HG03025 (cell line): Measurements from ENCODE around the gene ARAP2.

Experiments used
- ATAC-seq: cut with Tn5 transposase; IDR thresholded peaks from one replicate; pipeline ENCODE4 v1.9.1; 2021; ENCODE audit warnings: mild to moderate bottlenecking, moderate library complexity; ENCODE audit not compliant: unreplicated experiment, low FRiP score

ARAP2 gene

DNA sequence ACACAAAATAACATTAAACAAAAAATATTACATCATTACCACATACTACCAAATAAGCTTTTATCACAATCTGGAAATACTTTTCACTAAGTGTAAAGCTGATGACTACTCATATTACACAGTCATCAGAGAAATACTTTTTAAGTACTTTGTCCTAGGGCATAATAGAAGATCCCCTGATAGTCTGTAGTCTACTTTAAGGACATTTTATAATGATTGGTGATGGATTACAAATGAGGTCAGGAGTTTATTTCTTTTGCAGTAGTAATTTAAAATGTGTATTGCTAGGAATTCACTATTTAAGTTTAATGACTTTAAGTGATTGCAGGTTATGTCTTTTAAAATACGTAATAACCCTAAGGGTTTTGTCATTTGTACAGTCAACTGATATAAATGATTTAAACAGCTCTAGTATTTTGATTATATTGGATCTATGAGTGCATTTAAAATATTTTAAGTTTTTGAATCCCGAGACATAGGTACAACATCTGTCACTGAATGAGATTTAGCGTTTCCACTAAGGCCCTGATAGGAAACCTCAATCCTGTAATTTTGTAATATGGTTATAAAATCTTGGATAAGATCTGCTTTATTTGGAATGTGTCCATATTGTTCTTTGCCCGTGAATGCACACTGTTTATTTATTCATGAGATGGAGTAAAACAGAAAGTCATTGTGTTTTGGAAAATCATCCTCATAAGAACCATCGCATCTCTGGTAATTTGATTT is 189.5 kb downstream of the ARAP2 start:
- no peak for ATAC-seq

GRCh38 chr4:36053930-36054329 is 190.4 kb downstream of the ARAP2 start:
- no peak for ATAC-seq

DNA sequence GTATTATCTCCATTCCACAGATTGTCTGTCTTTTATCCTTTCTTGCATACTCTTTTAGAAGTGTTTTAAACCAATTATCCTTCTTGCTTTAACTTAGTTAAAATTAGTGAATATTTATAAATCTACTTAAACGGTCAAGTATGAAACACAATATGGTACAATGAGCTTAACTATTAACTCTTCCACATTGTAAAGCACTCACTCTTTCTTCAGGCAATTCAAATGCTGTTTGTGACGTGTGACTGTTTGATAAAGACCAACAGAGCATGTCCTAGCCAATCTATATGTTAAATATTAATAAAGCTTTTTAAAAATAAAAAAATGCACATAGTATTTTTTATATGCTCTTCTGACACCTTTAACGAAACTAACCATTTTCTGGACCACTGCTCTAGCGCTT is 192.7 kb downstream of the ARAP2 start:
- no peak for ATAC-seq

DNA sequence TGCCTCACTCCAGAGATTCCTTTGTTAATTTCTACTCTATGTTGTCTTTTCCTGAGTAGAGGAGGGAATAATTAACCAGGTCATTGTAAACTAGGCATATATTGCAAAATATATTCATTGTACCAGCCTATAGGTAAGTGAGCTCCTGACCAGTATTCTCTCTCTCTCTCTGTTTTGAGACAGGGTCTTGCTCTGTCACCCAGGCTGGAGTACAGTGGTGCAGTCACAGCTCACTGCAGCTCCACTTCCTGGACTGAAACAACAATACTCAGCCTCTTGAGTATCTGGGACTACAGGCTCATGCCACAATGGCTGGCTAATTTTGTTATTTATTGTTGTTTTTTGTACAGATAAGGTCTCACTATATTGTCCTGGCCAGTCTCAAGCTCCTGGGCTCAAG is 198.3 kb downstream of the ARAP2 start:
- ATAC-seq = no peak

- no peak for ATAC-seq
Observed at GRCh38 chr4:36043901-36044300, 200.4 kb downstream of the ARAP2 start.

DNA sequence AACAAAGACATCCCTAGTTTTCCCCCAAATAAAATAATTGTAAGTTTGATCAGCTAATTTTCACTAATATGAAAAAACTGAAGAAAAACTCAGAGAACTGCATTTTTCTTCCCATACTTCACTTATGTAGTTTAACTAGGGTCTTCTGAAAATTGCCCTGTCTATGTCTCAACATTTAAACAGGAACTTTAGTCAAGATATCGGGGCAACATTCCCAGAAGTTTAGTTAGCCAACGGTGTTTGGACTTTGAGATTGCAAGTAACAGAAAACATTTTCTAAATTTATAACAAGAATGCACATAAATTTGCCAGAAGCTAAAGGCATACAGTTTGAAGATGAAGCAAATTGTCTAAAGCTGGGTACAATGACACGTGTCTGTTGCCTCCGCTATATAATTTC is 201.1 kb downstream of the ARAP2 start:
- no peak for ATAC-seq

GRCh38 chr4:36042122-36042970 is 202.0 kb downstream of the ARAP2 start:
- ATAC-seq = no peak

DNA sequence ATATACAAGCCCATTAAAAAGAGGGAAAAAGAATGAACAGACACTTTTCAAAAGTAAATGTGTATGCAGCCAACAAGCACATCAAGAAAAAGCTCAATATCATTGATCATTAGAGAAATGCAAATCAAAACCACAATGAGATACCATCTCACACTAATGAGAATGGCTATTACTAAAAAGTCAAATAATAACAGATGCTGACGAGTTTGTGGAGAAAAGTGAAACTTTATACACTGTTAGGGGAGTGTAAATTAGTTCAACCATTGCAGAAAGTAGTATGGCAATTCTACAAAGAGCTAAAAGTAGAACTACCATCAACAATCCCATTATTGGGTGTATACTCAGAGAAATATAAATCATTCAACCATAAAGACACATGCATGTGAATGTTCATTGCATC is 203.0 kb downstream of the ARAP2 start:
- ATAC-seq = no peak

DNA sequence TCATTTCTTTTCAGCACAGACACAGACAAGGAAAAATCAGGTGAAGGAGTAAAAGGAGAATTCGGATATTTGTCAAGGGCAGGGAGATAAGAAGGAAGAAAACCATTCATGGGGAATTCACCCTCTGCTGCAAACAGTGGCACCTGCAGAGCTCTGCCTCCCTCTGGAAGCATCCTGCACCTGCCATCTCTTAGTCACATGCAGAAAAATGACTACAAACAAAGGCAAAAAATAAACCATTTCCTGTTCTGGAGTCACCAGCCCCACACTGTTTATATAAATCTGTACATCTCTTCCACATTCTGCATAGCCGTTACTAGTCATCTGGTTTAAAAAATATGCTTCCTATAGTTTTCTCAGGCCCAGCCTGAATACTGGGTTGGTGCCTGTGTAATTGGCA is 205.3 kb downstream of the ARAP2 start:
- ATAC-seq = no peak

DNA sequence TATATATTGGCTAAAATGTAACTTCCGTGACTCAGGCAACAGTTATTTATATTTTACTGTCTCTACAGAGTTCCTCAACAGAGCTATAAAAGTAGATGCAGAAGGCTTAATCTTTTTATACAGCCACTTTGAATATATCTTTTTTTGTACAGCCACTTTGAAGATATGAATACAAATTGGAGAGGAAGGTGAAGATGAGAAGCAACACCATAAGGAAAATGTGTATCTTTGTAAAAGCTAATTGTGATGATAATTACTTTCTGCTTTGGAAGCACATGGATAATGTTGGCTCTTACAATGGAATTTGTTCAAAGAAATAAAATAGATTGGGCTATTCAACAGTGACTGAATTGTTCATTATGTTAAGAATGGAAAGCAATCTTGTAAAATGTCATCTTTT is 205.8 kb downstream of the ARAP2 start:
- no peak for ATAC-seq

GRCh38 chr4:36037127-36037526 is 207.2 kb downstream of the ARAP2 start:
- ATAC-seq = no peak

DNA sequence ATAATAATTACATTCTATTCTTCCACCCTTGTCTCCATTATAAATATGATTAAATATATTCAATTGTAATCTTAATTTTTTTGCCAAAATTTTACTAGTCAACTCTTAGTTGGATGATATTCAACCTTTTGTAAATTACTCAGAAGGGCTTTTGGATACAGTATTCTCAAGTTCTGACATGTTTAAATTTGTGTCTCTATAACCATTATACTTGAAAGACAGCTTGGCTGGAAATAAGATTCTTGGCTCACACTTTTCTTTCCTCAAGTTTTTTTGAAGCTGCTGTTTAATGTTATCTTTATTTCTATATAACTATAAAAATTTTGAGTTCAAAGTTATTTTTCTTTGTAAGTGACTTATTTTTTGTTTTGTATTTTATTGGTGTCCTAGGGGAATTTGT is 214.4 kb downstream of the ARAP2 start:
- no peak for ATAC-seq

DNA sequence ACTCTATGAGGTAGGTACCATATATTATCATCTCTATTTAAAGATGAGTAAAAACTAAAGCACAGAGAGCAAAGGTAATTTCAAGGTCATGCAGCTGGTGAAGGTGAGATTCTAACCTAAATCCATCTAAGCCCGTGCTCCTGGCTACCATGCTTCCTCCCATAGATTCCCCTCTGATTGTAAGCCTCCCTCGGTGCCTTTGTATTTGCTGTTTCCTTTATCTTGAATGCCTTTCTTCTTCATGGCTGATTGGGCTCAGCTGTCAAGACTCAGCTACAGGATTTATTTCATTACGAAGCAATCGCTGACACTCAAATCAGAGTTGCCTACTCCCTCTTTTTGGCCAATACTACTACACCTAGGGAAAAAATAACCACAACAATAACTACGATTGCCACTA is 217.1 kb downstream of the ARAP2 start:
- ATAC-seq = no peak

DNA sequence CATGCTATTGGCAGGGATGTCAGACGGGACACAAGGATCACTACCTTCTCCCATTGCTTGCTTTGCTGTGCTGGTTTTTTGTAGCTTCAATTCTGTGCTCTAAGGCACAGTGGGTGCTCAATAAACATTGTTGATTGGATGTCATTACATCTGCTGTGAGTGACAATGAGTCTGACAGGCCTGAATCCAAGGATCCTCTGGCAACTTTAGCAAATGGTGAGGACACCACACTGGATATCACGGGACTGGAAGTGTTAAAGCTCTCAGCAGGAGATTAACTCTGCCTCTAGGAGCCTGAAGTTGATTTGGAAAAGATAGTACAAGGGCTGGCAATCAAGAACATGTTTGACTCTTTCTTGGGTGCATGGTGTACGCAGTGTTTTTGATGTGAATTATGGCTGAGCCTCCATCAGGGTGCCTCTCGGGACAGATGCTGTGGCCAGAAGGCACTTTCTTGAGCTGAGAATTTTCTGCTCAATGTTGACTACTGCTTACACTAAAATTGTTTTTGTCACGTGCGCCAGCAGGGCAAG is 217.9 kb downstream of the ARAP2 start:
- ATAC-seq = no peak

- no peak for ATAC-seq
Observed at GRCh38 chr4:36024901-36025660, 219.2 kb downstream of the ARAP2 start.

- ATAC-seq = no peak
Observed at GRCh38 chr4:36020351-36020750, 224.0 kb downstream of the ARAP2 start.
